Large intestine (tissue), 3 donors: ENCODE data around the gene WBP11. TPM values are rescaled to one million over a fixed set of nuclear protein-coding genes. Genes with fewer than 3 reads are reported as not detected.

Experiments
- DNase-seq, 2 donors: peaks; one replicate each; pipeline versions ENCODE4 v3.0.0 to v3.0.0-alpha.2; 2013
- H3K27ac ChIP-seq: one replicate; pipeline ENCODE4 v1.5.1; 2013; ENCODE audit warnings: low read length
- H3K27me3 ChIP-seq: 2 replicates; pipeline ENCODE4 v1.6.1; 2013; ENCODE audit warnings: low read length; ENCODE audit not compliant: control insufficient read depth, insufficient read depth
- H3K36me3 ChIP-seq: 2 replicates; pipeline ENCODE4 v1.6.1; 2013; ENCODE audit warnings: low read length; ENCODE audit not compliant: control insufficient read depth, insufficient read depth
- H3K4me1 ChIP-seq: one replicate; pipeline ENCODE4 v1.6.1; 2013; ENCODE audit warnings: low read length; ENCODE audit not compliant: control insufficient read depth, insufficient read depth
- H3K4me3 ChIP-seq: one replicate; pipeline ENCODE4 v1.5.1; 2013; ENCODE audit warnings: low read length
- H3K9me3 ChIP-seq: one replicate; pipeline ENCODE4 v1.6.1; 2013; ENCODE audit warnings: mild to moderate bottlenecking, low read depth, low read length, moderate library complexity; ENCODE audit not compliant: control insufficient read depth
- WGBS: methylation state at CpG from one replicate; pipeline ENCODE4 v1.1.5; 2013; ENCODE audit warnings: low lambda C conversion rate; ENCODE audit not compliant: insufficient coverage; 5-methylcytosine and 5-hydroxymethylcytosine counted together
- polyA plus RNA-seq: library from polyadenylated mRNA; unstranded; fragments of 120-200 nt; gene quantifications from one replicate; pipeline ENCODE4 v1.2.1, GENCODE V29; 2013

Gene WBP11
- polyA plus RNA-seq, 1 donor: 45.6 TPM

DNA sequence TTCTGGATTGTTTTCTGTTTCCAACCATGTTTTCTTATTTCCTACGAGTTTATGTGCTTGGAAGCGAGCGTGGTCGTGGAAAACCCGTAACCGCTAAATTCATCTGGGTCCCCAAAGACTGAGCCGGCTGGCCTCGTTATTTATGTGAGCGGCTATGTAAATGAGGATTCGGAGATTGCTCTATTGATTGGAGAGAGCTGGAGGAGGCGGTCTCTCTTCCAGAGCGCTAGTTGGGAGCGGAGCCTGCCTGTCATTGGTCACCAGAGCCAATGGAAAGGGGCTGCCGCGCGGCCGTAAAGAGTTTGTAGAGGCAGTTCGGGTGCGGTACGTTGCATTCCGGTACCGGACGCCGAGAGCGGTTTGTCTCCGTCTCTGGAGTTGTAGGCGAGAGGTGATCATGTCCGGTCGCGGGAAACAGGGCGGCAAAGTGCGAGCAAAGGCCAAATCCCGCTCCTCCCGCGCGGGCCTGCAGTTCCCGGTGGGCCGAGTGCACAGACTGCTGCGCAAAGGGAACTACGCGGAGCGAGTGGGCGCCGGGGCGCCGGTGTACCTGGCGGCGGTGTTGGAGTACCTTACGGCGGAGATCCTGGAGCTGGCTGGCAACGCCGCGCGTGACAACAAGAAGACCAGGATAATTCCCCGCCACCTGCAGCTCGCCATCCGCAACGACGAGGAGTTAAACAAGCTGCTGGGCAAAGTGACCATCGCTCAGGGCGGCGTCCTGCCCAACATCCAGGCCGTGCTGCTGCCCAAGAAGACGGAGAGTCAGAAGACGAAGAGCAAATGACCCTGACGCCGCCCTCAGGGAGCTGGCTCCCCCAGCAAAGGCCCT lies 29.0 kb downstream of the WBP11 start:
- Histone ChIP-seq H3K4me3 (peak overlapping the region; percentile 79), H3K9me3 (no peaks in the 10 kb centered on the region), H3K27me3 (no peaks in the 10 kb centered on the region), H3K27ac (peak overlapping the region; percentile 95), H3K36me3 (no peaks in the 10 kb centered on the region), H3K4me1 (peaks cover 20% of the 10 kb centered on the region)
- 0% methylated on average over 1 of the region's 67 CpGs for WGBS
- DNase-seq: peak; percentile 98

DNA sequence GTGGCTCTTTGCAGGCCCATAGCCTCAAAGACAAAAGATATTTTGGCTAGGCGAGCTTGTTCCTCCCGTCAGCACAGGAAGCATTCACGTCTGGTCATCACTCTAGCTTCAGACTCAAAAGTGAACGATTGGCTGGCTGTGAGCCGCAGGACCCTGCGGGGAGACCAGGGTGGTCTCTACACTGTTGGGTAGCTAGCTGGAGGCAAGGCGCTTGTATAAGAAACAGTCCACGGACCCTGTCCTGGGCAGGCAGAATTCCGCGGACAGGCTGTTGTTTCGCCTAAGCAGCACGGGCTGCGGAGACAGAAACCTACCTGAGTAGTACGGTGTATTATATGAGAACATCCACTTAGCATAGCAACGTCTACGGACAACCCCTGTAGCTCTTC lies 29.6 kb downstream of the WBP11 start:
- H3K4me1 ChIP-seq: peaks cover 20% of the 10 kb centered on the region
- peak overlapping the region; percentile 95 for H3K27ac ChIP-seq
- H3K9me3 ChIP-seq: no peaks in the 10 kb centered on the region
- peak overlapping the region; percentile 79 for H3K4me3 ChIP-seq
- H3K36me3 ChIP-seq: no peaks in the 10 kb centered on the region
- DNase-seq: no peak
- no peaks in the 10 kb centered on the region for H3K27me3 ChIP-seq
- 0% methylated on average over 2 of the region's 16 CpGs for WGBS

DNA sequence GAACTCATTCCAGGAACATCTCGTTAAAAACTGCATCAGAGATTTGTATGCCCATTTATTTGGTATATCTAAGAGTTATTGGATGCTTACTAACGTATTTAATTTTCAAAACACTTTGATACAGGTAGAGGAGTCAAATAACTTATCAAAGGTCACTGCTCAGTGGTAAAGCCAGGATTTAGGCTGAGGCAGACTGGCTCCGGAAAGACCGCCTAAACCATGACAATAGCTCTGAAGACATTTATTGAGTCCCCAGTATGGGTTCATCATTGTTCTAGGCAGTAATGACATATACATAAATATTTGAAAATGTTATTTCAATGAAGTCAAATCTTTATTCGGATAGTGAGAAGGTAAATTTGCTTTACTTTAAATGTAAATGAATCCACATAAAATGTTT lies 30.3 kb downstream of the WBP11 start:
- Histone ChIP-seq H3K4me3 (peak overlapping the region; percentile 79), H3K27me3 (no peaks in the 10 kb centered on the region), H3K36me3 (no peaks in the 10 kb centered on the region), H3K27ac (peak overlapping the region; percentile 95), H3K9me3 (no peaks in the 10 kb centered on the region), H3K4me1 (peaks cover 20% of the 10 kb centered on the region)
- no peak for DNase-seq
- 86% methylated on average over 2 of the region's 5 CpGs for WGBS

DNA sequence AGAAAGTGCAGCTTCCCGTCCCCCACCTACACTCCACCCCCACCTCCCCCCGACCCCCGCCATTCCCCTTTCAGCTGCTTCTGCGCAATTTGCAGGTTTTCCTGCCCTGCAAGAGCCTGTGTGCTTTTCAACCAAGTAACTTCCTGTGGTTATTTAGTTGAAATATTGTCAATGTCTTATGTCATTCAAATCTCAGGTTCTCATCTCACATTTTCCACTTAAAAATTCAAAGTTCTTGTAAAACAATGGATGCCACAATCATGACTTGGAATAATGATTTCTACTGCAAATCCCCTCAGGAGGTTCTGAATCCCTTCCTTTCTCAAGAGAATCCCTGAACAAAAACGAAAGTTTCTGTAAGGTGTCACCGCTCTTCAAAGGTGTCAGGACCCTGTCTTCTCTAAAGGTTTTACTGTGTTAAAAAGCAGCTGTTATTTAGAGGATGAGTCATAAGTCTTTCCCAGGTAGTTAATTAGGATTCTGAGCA lies 31.6 kb downstream of the WBP11 start:
- Histone ChIP-seq H3K27ac (peak overlapping the region; percentile 95), H3K9me3 (no peaks in the 10 kb centered on the region), H3K4me1 (peaks cover 13% of the 10 kb centered on the region), H3K36me3 (no peaks in the 10 kb centered on the region), H3K4me3 (peak overlapping the region; percentile 80), H3K27me3 (no peaks in the 10 kb centered on the region)
- DNase-seq: peak in 1 of 2 donors; percentile 37
- WGBS: no CpG with 5 or more reads among the region's 6 CpGs

DNA sequence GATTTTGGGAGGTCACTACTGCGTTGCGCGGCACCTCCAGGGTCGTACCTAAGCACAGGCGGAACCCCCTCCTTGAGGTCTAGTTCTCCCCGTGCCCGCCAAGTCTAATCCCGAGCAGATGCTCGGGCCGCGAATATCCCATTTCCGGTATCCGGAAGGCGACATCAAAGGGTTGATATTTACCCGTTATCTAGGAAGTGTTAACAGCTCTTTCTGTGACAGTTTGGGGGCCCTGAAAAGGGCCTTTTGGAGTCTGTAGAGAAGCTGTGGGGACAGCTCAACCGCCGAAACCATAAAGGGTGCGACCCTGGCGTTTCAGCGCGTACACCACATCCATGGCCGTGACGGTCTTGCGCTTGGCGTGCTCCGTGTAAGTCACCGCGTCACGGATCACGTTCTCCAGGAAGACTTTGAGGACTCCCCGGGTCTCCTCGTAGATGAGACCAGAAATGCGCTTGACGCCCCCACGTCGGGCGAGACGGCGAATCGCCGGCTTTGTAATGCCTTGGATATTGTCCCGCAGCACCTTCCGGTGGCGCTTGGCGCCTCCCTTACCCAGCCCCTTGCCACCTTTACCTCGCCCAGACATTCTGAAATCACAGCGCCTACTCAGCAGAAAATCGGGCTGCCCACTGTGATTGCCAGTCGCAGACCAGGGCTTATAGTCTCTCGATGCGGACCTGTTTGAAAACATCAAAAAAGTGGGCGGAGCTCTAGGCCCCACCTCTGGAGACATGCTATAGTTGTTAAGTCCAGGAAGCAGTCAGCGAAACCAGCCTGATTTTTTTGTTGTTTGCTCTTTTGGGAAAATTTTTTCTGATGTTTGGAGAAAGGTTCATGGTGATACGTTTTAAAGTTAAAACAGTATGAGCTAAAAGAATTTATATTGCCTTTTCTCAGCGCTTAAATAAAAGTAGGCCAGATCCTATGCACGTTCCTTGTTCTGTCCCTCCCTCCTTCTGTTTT lies 32.5 kb downstream of the WBP11 start:
- WGBS: 0% methylated on average over 2 of the region's 56 CpGs
- no peaks in the 10 kb centered on the region for H3K9me3 ChIP-seq
- peak overlapping the region; percentile 80 for H3K4me3 ChIP-seq
- no peaks in the 10 kb centered on the region for H3K27me3 ChIP-seq
- no peaks in the 10 kb centered on the region for H3K36me3 ChIP-seq
- peaks cover 4% of the 10 kb centered on the region for H3K4me1 ChIP-seq
- H3K27ac ChIP-seq: peak overlapping the region; percentile 95
- DNase-seq: peak; percentile 95 to 97

DNA sequence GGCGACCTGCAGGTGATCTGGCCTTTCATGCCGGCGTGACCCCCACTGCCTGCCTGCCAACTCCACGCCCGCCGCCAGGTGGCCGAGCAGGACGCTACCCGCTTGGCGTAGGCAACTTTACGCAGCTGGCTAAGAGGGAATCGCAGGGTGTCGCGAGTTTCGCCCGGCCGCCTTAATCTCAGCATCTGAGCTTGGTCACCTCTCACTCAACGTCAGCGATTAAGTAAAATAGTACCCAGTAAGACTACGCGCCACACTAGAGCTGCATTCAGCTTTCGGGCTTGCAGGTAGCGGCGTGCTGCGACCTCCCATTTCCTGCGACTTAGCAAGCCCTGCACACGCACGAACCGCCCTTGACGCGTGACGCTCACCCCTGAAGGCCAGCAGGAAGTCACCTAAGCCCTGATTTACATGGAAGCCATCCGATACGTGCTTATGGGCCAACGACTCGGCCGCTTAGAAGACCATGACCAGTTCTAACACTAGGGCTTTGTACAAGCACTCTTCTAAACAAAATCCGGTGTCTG lies 33.2 kb downstream of the WBP11 start:
- Histone ChIP-seq H3K4me1 (peaks cover 4% of the 10 kb centered on the region), H3K36me3 (no peaks in the 10 kb centered on the region), H3K9me3 (no peaks in the 10 kb centered on the region), H3K27ac (peak overlapping the region; percentile 95), H3K27me3 (no peaks in the 10 kb centered on the region), H3K4me3 (peak overlapping the region; percentile 80)
- WGBS: no CpG with 5 or more reads among the region's 38 CpGs
- DNase-seq: peak; percentile 80 to 91

DNA sequence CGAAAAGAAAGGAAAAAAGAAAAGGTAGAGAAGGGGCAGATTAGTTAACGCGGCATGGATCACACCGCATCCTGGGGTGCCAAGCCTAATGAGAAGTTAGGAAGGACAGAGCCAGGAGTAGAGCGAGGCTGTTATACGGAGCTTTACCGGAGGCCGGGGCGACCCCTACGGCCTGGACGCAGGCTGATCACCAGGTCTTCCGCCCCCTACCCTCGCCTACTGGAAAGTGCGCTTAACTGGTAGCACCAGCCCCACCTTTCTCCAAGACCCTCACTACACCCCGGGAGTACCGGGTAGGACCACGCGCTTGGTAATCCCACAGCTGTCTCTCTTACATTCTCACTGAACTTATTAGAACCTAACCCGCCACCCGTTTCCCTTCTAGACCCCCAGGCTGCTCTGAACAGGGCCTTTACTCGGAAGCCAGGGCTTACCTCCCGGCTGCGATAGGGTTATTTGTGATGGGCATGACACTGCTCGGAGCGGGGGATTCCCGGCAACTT lies 33.8 kb downstream of the WBP11 start:
- peak overlapping the region; percentile 80 for H3K4me3 ChIP-seq
- H3K27ac ChIP-seq: peak overlapping the region; percentile 95
- DNase-seq: peak in 1 of 2 donors; percentile 39
- H3K27me3 ChIP-seq: no peaks in the 10 kb centered on the region
- no peaks in the 10 kb centered on the region for H3K36me3 ChIP-seq
- H3K9me3 ChIP-seq: no peaks in the 10 kb centered on the region
- WGBS: 0% methylated on average over 1 of the region's 26 CpGs
- peaks cover 4% of the 10 kb centered on the region for H3K4me1 ChIP-seq

DNA sequence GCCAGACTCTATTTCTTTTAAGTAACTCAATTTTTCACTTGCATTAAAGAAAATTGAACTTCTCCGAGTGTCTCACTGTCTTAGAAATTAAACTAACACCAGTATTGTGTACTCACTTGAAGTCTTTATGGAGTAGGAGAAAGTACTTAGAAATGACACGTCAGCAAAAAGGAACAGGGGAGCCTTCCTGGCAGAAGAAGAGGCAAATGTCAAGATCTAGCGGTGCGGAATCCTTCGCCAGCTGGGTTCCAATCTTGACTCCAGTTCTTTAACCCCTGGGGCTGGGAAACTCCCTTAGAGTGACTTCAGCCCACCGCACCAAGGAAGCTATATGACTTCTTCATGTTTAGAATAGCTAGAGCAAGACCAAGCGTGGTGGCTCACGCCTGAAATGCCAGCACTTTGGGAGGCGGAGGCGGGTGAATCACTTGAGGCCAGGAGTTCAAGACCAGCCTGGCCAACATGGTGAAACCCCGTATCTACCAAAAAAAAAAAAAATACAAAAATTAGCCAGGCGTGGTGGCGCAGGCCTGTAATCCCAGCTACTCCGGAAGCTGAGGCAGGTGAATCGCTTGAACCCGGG lies 34.4 kb downstream of the WBP11 start:
- Histone ChIP-seq H3K36me3 (no peaks in the 10 kb centered on the region), H3K27me3 (no peaks in the 10 kb centered on the region), H3K27ac (peak overlapping the region; percentile 95), H3K9me3 (no peaks in the 10 kb centered on the region), H3K4me1 (peaks cover 4% of the 10 kb centered on the region), H3K4me3 (peak overlapping the region; percentile 80)
- 33% methylated on average over 3 of the region's 16 CpGs for WGBS
- peak; percentile 40 to 67 for DNase-seq

DNA sequence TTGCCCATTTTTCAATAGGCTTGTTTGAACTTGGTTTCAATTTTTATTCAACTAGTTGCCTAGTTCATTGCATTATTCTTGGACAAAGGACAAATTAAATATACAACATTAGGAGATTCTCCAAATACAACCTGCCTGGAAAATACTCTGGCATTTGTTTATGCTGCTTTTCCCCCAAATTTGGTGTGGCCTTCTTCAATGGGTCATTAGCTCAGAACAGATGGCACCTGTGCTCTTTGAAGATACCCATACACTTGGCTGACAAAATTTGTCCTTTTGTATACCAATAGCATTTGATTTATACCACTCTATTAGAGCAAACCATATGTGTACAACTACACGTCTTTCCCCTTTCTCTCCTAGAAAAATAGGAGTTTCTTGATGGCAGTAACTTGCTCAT lies 35.7 kb downstream of the WBP11 start:
- DNase-seq: no peak
- peak overlapping the region; percentile 80 for H3K4me3 ChIP-seq
- WGBS: no CpG with 5 or more reads among the region's 1 CpG
- H3K9me3 ChIP-seq: no peaks in the 10 kb centered on the region
- H3K27me3 ChIP-seq: no peaks in the 10 kb centered on the region
- H3K36me3 ChIP-seq: no peaks in the 10 kb centered on the region
- peaks cover 4% of the 10 kb centered on the region for H3K4me1 ChIP-seq
- no peak overlapping the region for H3K27ac ChIP-seq
